Activated T-cell treated with anti-CD3 and anti-CD28 coated beads, Interleukin-2, amount 50 U/mL, for 72 hours (primary cell): ENCODE measurements around the gene EBF3. TPM values are rescaled to one million over a fixed set of nuclear protein-coding genes. Genes with fewer than 3 reads are reported as not detected.

Source experiments
- ATAC-seq, 2 donors: fragments of 150-1000 bp; cut with Tn5 transposase; replicated peaks in 1 of 2; 2 replicates each; pipeline ENCODE4 v1.10.0; 2021; ENCODE audit warnings: moderate library complexity in 2 of 2, mild to moderate bottlenecking in 1 of 2
- DNase-seq, 2 donors: peaks; one replicate each; pipeline ENCODE4 v3.0.0; 2021 to 2022; ENCODE audit warnings: mixed read lengths in 1 of 2
- H3K27ac Mint-ChIP-seq: one replicate; pipeline ENCODE4 v1.8.0; 2022; ENCODE audit warnings: mild to moderate bottlenecking, moderate library complexity, mixed read lengths
- H3K27me3 Mint-ChIP-seq: one replicate; pipeline ENCODE4 v1.8.0; 2022; ENCODE audit warnings: low read depth, mixed read lengths
- H3K36me3 Mint-ChIP-seq, 2 donors: one replicate each; pipeline ENCODE4 v1.8.0; 2022; ENCODE audit warnings: mixed read lengths in 2 of 2, mild to moderate bottlenecking in 1 of 2; ENCODE audit not compliant: insufficient read depth in 2 of 2
- H3K4me1 Mint-ChIP-seq: one replicate; pipeline ENCODE4 v1.8.0; 2022; ENCODE audit warnings: low read depth, mixed read lengths
- H3K4me3 Mint-ChIP-seq, 2 donors: one replicate each; pipeline ENCODE4 v1.8.0; 2022; ENCODE audit warnings: mild to moderate bottlenecking in 2 of 2, mixed read lengths in 2 of 2, moderate library complexity in 2 of 2
- H3K9me3 Mint-ChIP-seq, 2 donors: one replicate each; pipeline ENCODE4 v1.8.0; 2022; ENCODE audit warnings: mixed read lengths in 2 of 2
- total RNA-seq, 2 donors: library from RNA; stranded (reverse); gene quantifications; one replicate each; pipeline ENCODE4 v1.2.3, GENCODE V29; 2022

The EBF3 gene
- total RNA-seq, 2 donors from 2014 or later: not detected

DNA sequence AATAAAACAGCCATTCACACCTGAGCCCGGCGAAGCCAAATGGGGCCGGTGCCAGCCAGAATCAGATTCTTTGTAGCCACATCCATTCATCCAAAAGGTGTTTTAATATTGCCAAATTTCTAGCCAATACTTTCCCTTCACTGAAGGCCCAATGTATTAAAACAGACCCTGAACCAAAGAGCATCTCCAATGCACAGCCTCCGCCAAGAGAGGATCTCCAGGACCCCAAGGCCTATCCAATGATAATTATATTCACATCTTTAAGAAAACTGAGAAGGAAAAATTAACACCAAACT is 12.2 kb downstream of the EBF3 start:
- Mint-ChIP-seq H3K4me1 (no peaks in the 10 kb centered on the region), H3K4me3 (no peak overlapping the region), H3K9me3 (no peaks in the 10 kb centered on the region), H3K36me3 (no peaks in the 10 kb centered on the region), H3K27ac (no peak overlapping the region), H3K27me3 (peaks cover 55% of the 10 kb centered on the region)
- no peak for ATAC-seq
- DNase-seq: no peak

DNA sequence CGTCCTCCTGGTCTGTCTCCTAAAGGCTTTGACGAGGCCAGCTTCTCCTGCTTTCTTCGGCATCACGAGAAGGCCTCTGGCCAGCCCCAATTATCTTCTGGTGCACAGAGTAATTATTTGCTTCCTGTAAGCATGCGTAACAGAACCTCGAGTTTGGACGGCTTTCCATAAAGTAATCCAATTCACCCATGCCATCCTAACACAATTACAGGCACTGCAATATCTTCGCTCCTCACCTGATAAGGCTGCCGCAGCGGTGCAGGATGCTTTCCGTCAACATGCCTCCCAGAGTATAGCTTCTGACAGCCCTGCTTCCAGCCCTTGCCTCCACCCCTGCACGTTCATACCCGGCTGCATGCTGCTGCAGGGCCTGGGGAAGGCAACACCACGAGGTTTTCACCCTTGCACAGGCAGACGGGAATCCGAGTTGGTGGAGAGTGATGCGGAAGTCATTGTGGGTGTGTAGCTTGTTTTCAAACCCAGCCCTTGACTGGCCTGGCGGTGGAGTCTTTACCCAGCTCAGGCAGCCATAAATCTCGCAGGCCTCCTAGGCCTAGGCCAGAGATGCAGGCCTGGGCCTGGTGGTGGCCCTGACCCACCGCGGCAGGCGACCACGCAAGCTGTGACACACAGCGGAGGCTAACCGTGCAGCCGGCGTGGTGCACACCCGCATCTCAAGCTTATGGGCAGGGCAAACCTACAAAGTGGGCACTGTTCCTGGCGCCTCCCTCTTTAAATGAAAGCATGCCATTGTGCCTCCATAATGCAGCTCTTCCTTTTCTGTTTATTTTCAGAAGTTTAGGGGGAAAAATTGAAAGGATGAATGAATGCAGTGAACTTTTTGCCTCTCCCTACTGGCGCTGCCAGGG is 12.7 kb downstream of the EBF3 start:
- no peaks in the 10 kb centered on the region for H3K9me3 Mint-ChIP-seq
- H3K27ac Mint-ChIP-seq: no peak overlapping the region
- H3K36me3 Mint-ChIP-seq: no peaks in the 10 kb centered on the region
- no peaks in the 10 kb centered on the region for H3K4me1 Mint-ChIP-seq
- peaks cover 52% of the 10 kb centered on the region for H3K27me3 Mint-ChIP-seq
- DNase-seq (no peak), ATAC-seq (no peak)
- H3K4me3 Mint-ChIP-seq: no peak overlapping the region

DNA sequence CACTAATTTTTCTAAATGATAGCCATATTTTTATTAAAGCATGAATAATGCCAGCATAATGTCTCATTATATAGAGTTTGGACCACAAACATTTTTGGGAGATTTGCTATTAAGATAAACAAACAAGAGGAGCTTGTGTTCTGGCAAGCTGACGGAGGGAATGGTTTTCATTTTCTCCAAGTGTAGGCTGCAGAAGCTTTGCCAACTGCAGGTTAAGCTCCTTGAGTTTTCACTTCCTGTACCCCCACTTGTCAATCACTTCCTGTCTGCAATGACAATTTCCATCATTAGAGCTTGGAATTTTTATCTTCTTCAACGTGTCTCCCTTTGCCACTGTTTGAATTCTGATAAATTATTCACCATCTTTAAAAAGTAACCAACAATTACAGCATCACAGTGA is 13.4 kb downstream of the EBF3 start:
- Mint-ChIP-seq H3K36me3 (no peaks in the 10 kb centered on the region), H3K9me3 (no peaks in the 10 kb centered on the region), H3K4me3 (no peak overlapping the region), H3K27me3 (peaks cover 45% of the 10 kb centered on the region), H3K4me1 (no peaks in the 10 kb centered on the region), H3K27ac (no peak overlapping the region)
- DNase-seq (no peak), ATAC-seq (no peak)

DNA sequence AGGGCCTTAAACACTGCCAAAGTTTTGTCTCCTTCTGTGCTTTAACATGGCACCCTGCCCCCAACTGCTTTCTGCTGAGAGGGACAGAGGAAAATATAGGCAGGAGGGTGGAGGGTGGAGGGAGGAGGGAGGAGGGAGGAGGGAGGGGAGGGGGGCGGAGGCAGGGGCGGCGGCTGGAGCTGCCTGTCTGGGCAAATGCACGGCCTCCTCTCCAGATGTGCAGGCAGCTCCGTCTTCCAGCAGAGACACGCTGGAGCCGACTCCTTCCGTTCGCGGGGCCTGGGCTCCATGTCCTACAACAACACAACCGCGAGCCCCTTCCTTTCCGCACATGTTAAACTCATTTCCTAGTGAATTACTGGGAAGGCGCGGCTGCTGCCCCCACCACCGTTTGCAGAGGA is 14.2 kb downstream of the EBF3 start:
- no peaks in the 10 kb centered on the region for H3K4me1 Mint-ChIP-seq
- no peak overlapping the region for H3K4me3 Mint-ChIP-seq
- ATAC-seq (no peak), DNase-seq (no peak)
- H3K36me3 Mint-ChIP-seq: no peaks in the 10 kb centered on the region
- H3K27me3 Mint-ChIP-seq: peaks cover 37% of the 10 kb centered on the region
- H3K27ac Mint-ChIP-seq: no peak overlapping the region
- H3K9me3 Mint-ChIP-seq: no peaks in the 10 kb centered on the region

DNA sequence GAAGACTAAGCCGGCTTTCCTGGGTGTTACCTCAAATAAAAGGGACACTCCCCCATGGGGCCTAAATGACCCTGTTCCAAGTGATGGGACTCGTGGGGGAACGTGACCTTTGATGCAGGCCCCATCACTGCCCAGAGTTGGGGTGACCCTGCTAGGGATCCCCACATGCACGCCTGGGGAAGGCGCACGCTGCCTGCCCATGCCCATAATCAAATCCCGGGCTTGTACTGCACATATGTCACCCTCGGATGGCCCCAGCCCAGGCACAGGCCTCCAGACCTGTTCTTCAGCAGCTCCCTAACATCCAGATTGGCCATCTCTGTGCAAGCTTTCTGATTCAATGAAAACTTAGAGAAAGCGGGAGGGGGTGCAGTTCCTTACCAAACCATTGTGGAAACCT is 14.7 kb downstream of the EBF3 start:
- H3K36me3 Mint-ChIP-seq: no peaks in the 10 kb centered on the region
- DNase-seq (no peak), ATAC-seq (no peak)
- H3K27ac Mint-ChIP-seq: no peak overlapping the region
- H3K9me3 Mint-ChIP-seq: no peaks in the 10 kb centered on the region
- no peaks in the 10 kb centered on the region for H3K4me1 Mint-ChIP-seq
- H3K27me3 Mint-ChIP-seq: peaks cover 32% of the 10 kb centered on the region
- no peak overlapping the region for H3K4me3 Mint-ChIP-seq

DNA sequence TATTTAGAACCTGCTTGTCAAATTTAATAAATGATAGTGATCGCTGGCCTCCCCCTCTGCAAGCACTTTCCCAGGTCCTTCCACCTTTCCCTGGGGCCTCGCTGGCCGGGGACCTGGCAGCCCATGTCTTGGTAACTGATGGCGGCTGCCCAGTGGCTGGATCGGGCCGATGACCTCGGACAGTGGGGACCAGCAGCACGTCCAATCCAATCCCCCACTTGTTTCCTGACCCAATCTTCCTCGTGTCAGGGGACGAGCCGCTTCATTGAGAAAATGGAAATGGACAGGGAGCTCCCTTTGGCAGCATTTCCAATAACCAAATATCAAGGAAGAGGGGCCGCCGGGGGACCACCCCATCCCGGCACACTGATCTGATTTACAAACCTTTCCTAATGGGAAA is 17.2 kb downstream of the EBF3 start:
- Mint-ChIP-seq H3K4me1 (no peaks in the 10 kb centered on the region), H3K9me3 (no peaks in the 10 kb centered on the region), H3K36me3 (no peaks in the 10 kb centered on the region), H3K27me3 (peaks cover 17% of the 10 kb centered on the region), H3K4me3 (no peak overlapping the region), H3K27ac (no peak overlapping the region)
- DNase-seq: no peak
- no peak for ATAC-seq

DNA sequence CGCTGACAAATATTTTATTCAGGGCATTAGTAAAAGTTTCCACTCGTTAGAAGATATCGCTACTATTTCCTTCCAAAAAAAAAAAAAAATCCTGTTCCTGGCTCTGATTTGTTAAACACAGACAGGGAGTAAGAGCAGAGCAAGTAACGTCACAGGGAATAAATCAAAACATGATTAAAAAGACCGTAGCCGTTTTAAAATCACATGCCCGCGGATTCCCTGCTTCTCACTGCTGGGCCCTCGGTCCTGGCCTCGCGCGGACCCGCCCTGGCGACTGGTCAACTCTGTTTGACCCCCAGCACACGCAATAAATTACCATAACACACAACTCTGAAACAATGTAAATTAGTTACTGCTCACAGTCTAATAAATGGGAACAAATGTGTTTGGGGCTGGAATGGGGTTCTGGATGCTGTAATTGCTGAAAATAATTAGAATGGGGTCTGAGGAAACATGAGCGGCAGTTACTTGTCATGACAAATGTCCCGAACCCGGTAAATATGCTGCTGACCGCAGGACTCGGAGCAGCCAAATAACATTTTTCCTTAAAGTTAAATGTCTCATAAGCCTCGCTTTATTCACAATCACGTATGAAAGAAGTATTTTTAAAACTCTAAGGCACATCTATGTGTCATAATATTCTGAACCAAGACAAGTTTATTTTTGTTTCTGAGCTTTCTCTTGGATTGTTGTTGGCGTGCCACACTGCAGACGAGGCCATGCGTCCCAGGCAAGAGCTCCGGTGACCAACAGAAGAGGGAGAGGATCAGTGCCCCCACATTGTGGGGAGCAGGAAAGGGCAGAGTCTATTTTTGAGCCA is 17.9 kb downstream of the EBF3 start:
- ATAC-seq: no peak
- no peaks in the 10 kb centered on the region for H3K9me3 Mint-ChIP-seq
- no peak overlapping the region for H3K27ac Mint-ChIP-seq
- H3K4me3 Mint-ChIP-seq: no peak overlapping the region
- H3K4me1 Mint-ChIP-seq: no peaks in the 10 kb centered on the region
- no peaks in the 10 kb centered on the region for H3K36me3 Mint-ChIP-seq
- peaks cover 14% of the 10 kb centered on the region for H3K27me3 Mint-ChIP-seq
- no peak for DNase-seq

DNA sequence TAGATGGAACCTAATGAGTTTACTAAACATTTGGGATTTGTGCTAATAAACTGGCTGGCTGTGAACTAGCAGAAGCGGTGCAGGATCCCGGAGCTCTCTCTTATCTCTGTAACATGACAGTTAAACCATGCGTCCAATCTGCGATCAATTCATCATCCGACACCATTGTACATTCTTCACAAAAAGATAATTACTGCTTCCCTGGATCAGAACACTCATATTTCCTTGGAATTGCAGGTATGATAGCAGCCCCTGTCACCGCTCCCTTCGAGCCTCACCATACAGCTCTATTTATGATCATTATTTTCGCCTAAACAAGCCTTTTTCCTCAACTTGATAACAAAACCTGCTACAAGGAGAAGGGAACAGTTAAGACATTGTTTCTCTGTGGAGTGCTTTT is 18.5 kb downstream of the EBF3 start:
- no peaks in the 10 kb centered on the region for H3K4me1 Mint-ChIP-seq
- ATAC-seq (no peak), DNase-seq (no peak)
- H3K27me3 Mint-ChIP-seq: peaks cover 7% of the 10 kb centered on the region
- no peaks in the 10 kb centered on the region for H3K9me3 Mint-ChIP-seq
- no peak overlapping the region for H3K27ac Mint-ChIP-seq
- no peak overlapping the region for H3K4me3 Mint-ChIP-seq
- H3K36me3 Mint-ChIP-seq: no peaks in the 10 kb centered on the region

DNA sequence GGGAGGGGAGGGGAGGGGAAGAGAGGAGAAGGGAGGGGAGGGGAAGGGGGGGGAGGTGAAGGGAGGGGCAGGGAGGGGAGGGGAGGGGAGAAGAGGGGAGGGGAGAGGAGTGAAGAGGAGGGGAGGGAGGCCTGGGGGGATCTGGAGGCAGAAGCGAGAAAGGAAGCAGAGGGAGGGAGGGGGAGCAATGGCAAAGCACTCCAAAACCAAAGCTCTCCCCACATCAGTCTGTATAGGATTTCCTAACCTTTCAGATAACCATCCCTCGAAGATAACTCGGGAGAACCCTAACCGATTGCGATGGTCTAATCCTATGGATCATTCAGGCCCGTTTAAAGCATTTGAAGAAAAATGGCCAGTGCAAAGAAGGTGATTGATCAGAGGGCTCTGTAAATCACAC is 19.0 kb downstream of the EBF3 start:
- Mint-ChIP-seq H3K4me1 (no peaks in the 10 kb centered on the region), H3K27me3 (peaks cover 7% of the 10 kb centered on the region), H3K36me3 (no peaks in the 10 kb centered on the region), H3K9me3 (no peaks in the 10 kb centered on the region), H3K27ac (no peak overlapping the region), H3K4me3 (no peak overlapping the region)
- no peak for DNase-seq
- no peak for ATAC-seq

DNA sequence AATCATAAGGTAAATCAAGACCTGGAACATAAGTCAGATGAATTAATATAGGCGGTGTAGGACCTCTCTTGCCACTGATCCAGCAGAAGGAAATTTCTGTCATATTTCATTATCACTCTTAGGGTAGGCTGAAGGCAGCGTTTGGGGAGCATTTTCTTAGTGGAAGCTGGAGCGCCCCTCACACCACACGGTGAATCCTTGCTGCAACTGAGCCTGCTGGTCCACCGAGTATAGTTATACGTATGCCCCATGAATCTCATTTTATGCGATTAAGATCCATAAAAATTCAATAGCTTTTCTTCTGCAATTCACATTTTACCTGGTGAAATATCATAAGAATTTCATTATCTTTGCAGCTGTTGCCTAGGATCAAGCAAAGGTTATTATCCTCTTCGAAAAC is 19.6 kb downstream of the EBF3 start:
- Mint-ChIP-seq H3K9me3 (no peaks in the 10 kb centered on the region), H3K27me3 (peaks cover 7% of the 10 kb centered on the region), H3K4me1 (no peaks in the 10 kb centered on the region), H3K27ac (no peak overlapping the region), H3K4me3 (no peak overlapping the region), H3K36me3 (no peaks in the 10 kb centered on the region)
- ATAC-seq (no peak), DNase-seq (no peak)

DNA sequence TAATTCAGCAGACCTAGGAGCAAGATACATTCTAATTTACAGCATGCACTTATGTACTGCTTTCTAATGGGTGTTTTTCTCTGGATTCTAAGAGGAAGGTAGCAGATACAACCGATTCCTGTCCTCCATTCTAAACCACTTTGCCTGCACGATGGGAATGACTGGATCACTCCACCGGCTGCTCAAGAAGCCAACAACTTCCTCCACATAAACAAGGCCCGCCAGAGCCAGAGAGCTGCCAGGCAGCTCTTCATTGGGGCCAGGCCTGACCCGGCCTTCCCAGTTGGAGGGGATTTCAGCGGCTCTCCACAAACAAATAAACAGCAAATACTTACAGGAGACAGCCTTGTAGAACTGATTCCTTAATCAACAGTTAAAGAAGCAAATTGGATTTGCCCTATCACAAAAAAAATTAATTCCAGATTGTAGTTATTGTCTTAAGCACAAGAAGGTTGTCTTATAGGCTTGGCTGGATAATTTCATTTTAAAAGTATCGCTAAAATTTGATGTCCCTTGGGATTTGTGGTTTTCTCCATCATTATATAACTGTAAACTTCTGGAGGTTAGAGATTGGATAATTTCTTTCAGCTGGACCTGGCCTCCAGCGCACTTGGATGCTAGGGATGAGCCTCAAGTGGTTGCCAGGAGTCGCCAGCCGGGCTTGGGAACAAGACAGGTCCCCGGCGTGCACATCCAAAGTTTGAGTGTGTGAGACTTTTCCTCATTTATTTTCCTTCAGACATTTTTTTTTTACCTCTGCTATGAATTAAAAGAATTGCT is 20.9 kb downstream of the EBF3 start:
- DNase-seq (no peak), ATAC-seq (no peak)
- Mint-ChIP-seq H3K27ac (no peak overlapping the region), H3K27me3 (peaks cover 5% of the 10 kb centered on the region), H3K4me1 (no peaks in the 10 kb centered on the region), H3K4me3 (no peak overlapping the region), H3K9me3 (no peaks in the 10 kb centered on the region), H3K36me3 (no peaks in the 10 kb centered on the region)

DNA sequence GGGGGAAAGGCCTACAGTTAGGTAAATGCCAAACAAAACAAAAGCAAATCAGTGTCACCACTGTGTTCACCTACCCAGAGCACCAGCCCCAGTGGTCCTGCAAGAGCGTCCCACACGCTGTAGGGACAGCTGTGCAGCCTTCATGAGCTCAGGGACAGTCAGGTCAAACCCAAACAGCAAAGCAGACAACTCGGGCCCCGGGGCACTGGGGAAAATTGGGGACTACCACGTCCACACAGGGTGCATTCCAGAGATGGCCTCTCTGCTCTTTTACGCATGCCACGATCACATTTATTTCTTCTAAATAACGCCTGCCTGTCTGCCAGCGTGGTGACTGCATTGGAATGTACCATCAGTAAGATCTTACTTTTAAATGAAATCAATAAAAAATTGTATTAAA is 21.7 kb downstream of the EBF3 start:
- Mint-ChIP-seq H3K36me3 (no peaks in the 10 kb centered on the region), H3K27ac (no peak overlapping the region), H3K4me3 (no peak overlapping the region), H3K9me3 (no peaks in the 10 kb centered on the region), H3K27me3 (peaks cover 5% of the 10 kb centered on the region), H3K4me1 (no peaks in the 10 kb centered on the region)
- DNase-seq (no peak), ATAC-seq (no peak)

DNA sequence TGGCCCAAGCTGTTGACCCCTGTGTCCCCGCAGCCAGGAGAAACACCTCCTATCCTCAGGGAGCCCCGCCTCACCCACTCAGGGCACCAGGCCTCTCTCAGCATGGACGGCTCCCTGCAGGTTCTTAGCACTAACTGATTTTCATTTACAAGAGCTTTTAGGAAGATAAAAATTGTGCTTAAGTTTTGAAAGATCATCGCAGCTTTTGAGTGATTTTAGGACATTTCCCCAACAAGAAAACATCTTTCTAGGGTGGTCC is 22.1 kb downstream of the EBF3 start:
- ATAC-seq: no peak
- Mint-ChIP-seq H3K9me3 (no peaks in the 10 kb centered on the region), H3K36me3 (no peaks in the 10 kb centered on the region), H3K4me1 (no peaks in the 10 kb centered on the region), H3K4me3 (no peak overlapping the region), H3K27me3 (peaks cover 5% of the 10 kb centered on the region), H3K27ac (no peak overlapping the region)
- no peak for DNase-seq
